Effector memory CD4-positive, alpha-beta T cell (primary cell): ENCODE results near the gene ANK3.

Experiments used
- DNase-seq, 3 donors: peaks; one replicate each; pipeline ENCODE4 v3.0.0-alpha.2; 2020
- H3K27ac ChIP-seq: 2 replicates; pipeline ENCODE4 v1.7.0; 2013; ENCODE audit warnings: mild to moderate bottlenecking, low read length, moderate library complexity; ENCODE audit not compliant: insufficient read depth, poor library complexity, severe bottlenecking
- H3K27me3 ChIP-seq: replicated peaks from 2 replicates; pipeline ENCODE4 v1.7.0; 2013; ENCODE audit warnings: mild to moderate bottlenecking, low read length; ENCODE audit not compliant: insufficient read depth, control insufficient read depth, poor library complexity, severe bottlenecking
- H3K36me3 ChIP-seq: 2 replicates; pipeline ENCODE4 v1.7.0; 2013; ENCODE audit warnings: mild to moderate bottlenecking, low read length, moderate library complexity; ENCODE audit not compliant: control insufficient read depth, insufficient read depth
- H3K4me1 ChIP-seq: 2 replicates; pipeline ENCODE4 v1.7.0; 2013; ENCODE audit warnings: low read length, mild to moderate bottlenecking; ENCODE audit not compliant: control insufficient read depth, insufficient read depth, poor library complexity, severe bottlenecking
- H3K4me3 ChIP-seq: 2 replicates; pipeline ENCODE4 v1.7.0; 2013; ENCODE audit warnings: low read length, low read depth, mild to moderate bottlenecking; ENCODE audit not compliant: insufficient read depth, poor library complexity, severe bottlenecking
- H3K9me3 ChIP-seq: 2 replicates; pipeline ENCODE4 v1.7.0; 2013; ENCODE audit warnings: mild to moderate bottlenecking, low read length, moderate library complexity; ENCODE audit not compliant: control insufficient read depth

The ANK3 gene

DNA sequence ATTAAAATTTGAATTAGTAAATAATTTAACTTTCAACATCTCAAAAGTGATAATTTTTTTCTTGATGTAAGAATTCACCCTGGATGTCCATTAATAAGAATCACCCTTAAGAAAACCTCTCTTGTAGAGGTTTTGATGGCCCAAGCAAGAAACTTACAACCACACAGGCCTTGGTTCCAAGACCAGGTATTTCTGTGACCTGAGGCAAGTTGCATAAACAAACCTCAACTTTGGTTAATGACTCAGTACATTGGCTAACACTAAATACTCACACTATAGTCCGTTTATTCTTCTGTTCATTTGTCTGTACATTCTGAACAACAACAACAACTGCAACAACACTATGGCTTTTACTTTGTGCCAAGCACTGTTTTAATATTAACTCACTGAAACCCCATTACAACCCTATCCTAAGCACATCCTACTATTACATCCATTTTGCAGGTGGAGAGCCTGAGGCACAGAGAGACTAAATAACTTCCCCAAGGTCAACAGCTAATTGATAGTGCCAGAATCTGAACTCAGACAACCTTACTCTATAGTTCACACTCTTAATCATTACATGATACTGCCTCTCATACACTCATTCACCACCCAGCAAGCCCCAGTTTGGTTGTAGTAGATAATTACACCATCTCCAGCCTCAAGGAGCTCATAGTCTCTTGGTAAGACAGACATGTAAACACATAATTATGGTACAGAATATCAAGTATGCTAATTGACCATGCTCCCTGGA is 6.6 kb downstream of the ANK3 start:
- no peaks in the 10 kb centered on the region for H3K4me1 ChIP-seq
- no peak for DNase-seq
- no peak overlapping the region for H3K27ac ChIP-seq
- H3K27me3 ChIP-seq, result no peaks in the 10 kb centered on the region
- no peaks in the 10 kb centered on the region for H3K36me3 ChIP-seq
- H3K9me3 ChIP-seq, result no peaks in the 10 kb centered on the region
- no peak overlapping the region for H3K4me3 ChIP-seq

DNA sequence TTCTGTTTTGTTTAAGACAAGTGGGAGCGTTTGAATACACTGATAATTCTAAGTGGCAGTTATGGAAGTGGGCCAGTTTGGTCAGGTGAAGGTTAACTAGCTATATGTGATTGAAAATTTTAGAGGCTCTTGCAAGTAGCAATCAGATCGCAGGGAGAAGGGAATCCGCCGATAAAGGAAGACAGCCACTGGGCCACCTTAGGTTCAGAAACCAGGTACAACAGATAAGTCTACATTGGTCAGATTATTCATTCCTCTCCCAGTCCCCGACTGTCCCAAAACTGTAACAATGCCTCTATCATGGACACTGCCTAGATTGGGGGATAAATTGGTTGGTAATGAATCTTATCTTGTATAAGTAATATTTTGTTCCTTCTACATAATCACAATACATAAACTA is 8.9 kb downstream of the ANK3 start:
- no peak for DNase-seq
- Histone ChIP-seq H3K27ac (no peak overlapping the region), H3K4me3 (no peak overlapping the region), H3K9me3 (no peaks in the 10 kb centered on the region), H3K4me1 (no peaks in the 10 kb centered on the region), H3K36me3 (no peaks in the 10 kb centered on the region), H3K27me3 (no peaks in the 10 kb centered on the region)

DNA sequence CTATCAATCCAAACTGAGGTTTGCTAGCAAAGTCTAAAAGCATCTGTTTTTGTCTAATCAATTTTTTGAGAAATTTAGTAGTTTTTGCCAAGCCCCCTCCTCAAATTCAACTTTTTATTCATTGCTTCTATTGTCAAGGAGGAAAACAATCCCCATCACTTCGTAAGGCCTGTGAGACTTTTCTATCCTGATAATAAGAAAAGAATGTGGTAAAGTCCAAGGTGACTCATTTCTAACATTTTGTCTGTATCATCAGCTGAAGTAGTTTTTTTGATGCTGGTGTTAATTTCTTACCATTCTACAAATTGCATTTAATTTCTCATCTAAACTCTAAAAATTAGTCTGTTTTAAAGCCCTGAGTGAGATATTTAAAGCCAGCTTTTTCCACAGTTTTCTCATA is 11.7 kb downstream of the ANK3 start:
- DNase-seq, result no peak
- Histone ChIP-seq H3K27ac (no peak overlapping the region), H3K4me3 (no peak overlapping the region), H3K36me3 (no peaks in the 10 kb centered on the region), H3K4me1 (no peaks in the 10 kb centered on the region), H3K27me3 (no peaks in the 10 kb centered on the region), H3K9me3 (no peaks in the 10 kb centered on the region)

DNA sequence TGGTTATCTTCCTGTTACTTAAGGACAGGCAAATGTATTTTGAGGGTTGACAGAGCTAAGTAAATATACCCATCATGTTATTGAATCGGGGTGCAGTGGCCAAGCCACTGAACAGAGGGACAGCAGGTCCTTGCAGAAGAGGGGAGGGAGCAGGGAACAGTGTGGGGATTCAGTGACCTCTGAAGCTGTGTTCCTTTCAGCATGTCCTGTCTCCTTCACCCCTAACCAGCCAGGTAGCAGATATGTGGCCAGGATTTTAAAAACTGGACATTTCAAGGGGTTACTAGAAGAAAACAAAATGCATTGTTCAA is 12.7 kb downstream of the ANK3 start:
- DNase-seq, result no peak
- Histone ChIP-seq H3K27ac (no peak overlapping the region), H3K9me3 (no peaks in the 10 kb centered on the region), H3K27me3 (no peaks in the 10 kb centered on the region), H3K4me3 (no peak overlapping the region), H3K4me1 (no peaks in the 10 kb centered on the region), H3K36me3 (no peaks in the 10 kb centered on the region)

DNA sequence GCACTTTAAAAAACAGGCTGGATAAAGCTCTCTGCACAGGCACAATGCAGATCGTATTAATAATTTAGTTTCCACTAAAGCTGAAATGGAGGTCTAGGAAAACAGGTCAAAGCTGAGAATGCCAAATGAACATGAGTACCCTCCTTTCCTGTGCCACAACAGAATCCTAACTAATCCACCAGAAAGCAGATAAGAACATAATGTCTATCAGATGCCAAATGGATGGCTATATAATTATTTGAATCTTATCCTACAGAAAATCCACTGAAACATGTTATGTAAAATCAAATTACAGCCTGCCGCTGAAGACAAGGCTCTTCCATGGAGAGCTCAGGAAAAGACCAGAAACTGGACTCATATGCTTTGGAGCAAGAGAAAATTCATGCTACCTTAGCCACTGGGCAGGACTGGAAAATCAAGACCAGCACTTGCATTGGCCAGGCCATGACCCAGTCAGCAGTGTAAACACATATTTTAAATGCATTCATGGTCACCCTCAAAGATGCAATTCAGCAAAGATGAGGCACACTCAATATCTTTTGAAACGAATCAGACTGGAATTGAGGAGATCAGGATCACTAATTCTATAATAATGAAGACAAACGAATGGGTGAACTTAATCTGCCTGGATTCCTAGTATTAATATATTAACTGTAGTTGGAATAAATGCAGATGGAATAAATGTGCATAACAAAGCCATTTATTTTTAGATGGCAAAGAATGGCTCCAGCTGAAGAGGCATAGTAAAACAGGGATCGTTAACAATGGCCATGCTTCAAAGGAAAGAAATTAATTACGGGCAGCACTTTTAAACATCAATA is 13.2 kb downstream of the ANK3 start:
- Histone ChIP-seq H3K4me3 (no peak overlapping the region), H3K9me3 (no peaks in the 10 kb centered on the region), H3K27ac (no peak overlapping the region), H3K4me1 (no peaks in the 10 kb centered on the region), H3K27me3 (no peaks in the 10 kb centered on the region), H3K36me3 (no peaks in the 10 kb centered on the region)
- no peak for DNase-seq

DNA sequence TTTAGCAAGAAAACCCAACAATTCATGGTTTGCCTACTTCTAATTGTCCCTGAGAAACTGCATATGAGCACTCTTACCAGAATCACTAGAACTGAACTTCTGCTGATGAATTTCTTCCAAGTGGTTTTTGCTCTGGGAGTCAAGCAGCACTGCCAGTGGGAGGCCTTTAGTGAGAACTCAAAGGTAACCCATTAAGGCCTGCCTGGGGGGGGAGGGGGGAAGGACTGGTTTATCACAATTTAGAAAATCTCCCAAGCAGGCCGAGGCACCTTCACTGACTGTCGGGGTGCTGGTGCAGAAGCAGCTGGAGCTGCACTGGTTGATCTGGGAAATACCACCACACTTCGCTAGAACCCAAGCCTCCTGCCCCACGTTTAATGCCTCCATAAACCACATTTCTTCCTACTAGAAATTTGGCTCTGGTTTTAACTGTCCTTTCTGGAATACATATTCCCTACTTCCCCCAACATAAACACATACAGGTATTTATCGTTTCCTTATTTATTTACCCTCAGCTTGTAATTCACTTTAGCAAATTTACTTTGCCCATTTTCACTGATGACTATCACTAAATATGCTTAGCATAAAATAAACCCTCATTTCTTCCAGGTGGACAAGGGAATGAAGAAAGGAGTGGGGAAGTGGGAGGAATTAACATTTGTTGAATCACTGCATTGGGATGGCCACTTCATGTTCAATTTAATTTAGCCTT is 14.2 kb downstream of the ANK3 start:
- Histone ChIP-seq H3K4me3 (no peak overlapping the region), H3K9me3 (no peaks in the 10 kb centered on the region), H3K27ac (no peak overlapping the region), H3K4me1 (no peaks in the 10 kb centered on the region), H3K27me3 (no peaks in the 10 kb centered on the region), H3K36me3 (no peaks in the 10 kb centered on the region)
- DNase-seq, result no peak

DNA sequence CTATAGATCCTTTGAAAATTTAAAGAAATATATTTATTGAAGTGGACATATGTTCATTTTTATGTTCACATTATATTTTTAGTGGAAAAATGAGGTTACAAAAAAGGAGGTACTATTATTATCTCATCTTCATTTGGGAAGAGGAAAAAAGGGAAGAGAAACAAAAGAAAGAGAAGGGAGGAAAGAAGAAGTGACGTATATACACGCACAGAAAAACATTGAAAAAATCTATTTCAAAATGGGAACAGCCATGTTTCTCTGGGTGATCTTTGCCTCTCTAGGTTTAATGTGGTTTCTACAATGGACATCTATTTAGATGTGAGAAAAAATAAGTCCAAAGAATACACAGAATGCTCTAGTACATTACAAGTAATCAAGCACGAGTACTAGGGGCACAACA is 14.8 kb downstream of the ANK3 start:
- no peak for DNase-seq
- H3K9me3 ChIP-seq, result no peaks in the 10 kb centered on the region
- no peak overlapping the region for H3K4me3 ChIP-seq
- no peaks in the 10 kb centered on the region for H3K36me3 ChIP-seq
- no peaks in the 10 kb centered on the region for H3K27me3 ChIP-seq
- H3K27ac ChIP-seq, result no peak overlapping the region
- H3K4me1 ChIP-seq, result no peaks in the 10 kb centered on the region

DNA sequence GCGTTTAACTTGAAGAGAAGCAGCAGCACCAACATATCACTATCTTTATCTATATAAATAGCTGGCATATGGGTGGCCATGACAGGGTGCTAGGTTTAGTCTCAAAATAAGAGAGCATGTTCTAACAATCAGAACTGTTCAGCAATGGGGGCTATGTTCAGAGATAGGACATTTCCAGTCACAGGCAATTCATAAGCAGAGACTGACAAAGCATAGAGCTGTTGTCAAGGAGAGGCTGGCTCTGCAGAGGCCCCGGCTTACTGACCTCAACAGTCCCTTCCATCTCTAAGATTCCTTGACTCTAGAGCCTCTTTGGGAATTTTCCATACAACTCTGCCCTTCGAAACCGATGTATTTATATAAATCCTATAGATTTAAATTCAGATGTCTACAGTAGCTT is 17.2 kb downstream of the ANK3 start:
- Histone ChIP-seq H3K27ac (no peak overlapping the region), H3K27me3 (no peaks in the 10 kb centered on the region), H3K4me1 (no peaks in the 10 kb centered on the region), H3K36me3 (no peaks in the 10 kb centered on the region), H3K9me3 (no peaks in the 10 kb centered on the region), H3K4me3 (no peak overlapping the region)
- DNase-seq, result no peak

DNA sequence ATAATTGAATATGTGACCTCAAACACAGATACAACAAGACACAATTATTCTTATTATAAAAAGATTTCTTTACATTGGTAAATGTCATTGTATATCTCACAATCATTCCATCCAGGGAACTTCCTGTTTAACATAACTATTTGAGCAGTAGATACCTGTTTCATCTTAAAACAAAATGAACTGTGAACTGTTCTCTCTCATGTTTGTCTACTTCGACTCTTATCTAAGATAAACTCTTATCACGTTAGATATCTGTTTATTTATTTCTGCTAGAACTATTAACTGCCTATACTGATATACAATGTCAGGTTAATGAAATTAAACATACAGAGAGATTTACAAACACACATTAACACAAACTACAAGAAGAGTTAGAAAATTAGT is 20.1 kb downstream of the ANK3 start:
- no peak for DNase-seq
- Histone ChIP-seq H3K36me3 (no peaks in the 10 kb centered on the region), H3K4me1 (no peaks in the 10 kb centered on the region), H3K9me3 (no peaks in the 10 kb centered on the region), H3K4me3 (no peak overlapping the region), H3K27ac (no peak overlapping the region), H3K27me3 (no peaks in the 10 kb centered on the region)
